ENCODE data around the gene INTS3.

The INTS3 gene

GRCh38 chr1:153780551-153780950 lies 52.7 kb downstream of the INTS3 start:
- no peak for TF ChIP-seq CTCF (IDR thresholded peaks at IDR 0.05; ENCODE audit: low read depth, low read length)
- no peak overlapping the region for H3K4me3 ChIP-seq (ENCODE audit: low read depth, low read length)

- peak overlapping the region; percentile 73 for H3K4me3 ChIP-seq (ENCODE audit: low read depth, low read length)
Observed at GRCh38 chr1:153782648-153783047, 54.8 kb downstream of the INTS3 start.

- peak overlapping the region; percentile 73 for H3K4me3 ChIP-seq (ENCODE audit: low read depth, low read length)
Observed at GRCh38 chr1:153783233-153784190, 55.7 kb downstream of the INTS3 start.

GRCh38 chr1:153786038-153786790 lies 58.4 kb downstream of the INTS3 start:
- TF ChIP-seq CTCF (IDR thresholded peaks at IDR 0.05; ENCODE audit: low read depth, low read length), result no peak

More at GRCh38 chr1:153783233-153784190, 55.7 kb downstream of the INTS3 start:
- no peak for TF ChIP-seq CTCF (IDR thresholded peaks at IDR 0.05; ENCODE audit: low read depth, low read length)

GRCh38 chr1:153789478-153790034 lies 61.7 kb downstream of the INTS3 start:
- peak overlapping the region; percentile 53 for H3K4me3 ChIP-seq (ENCODE audit: low read depth, low read length)
- no peak for TF ChIP-seq CTCF (IDR thresholded peaks at IDR 0.05; ENCODE audit: low read depth, low read length)

More at GRCh38 chr1:153786038-153786790, 58.4 kb downstream of the INTS3 start:
- no peak overlapping the region for H3K4me3 ChIP-seq (ENCODE audit: low read depth, low read length)

GRCh38 chr1:153790313-153790965 lies 62.6 kb downstream of the INTS3 start:
- TF ChIP-seq CTCF (IDR thresholded peaks at IDR 0.05; ENCODE audit: low read depth, low read length), result no peak
- H3K4me3 ChIP-seq (ENCODE audit: low read depth, low read length), result peak overlapping the region; percentile 53

GRCh38 chr1:153790966-153791647 lies 63.3 kb downstream of the INTS3 start:
- TF ChIP-seq CTCF (IDR thresholded peaks at IDR 0.05; ENCODE audit: low read depth, low read length), result no peak
- peak overlapping the region; percentile 53 for H3K4me3 ChIP-seq (ENCODE audit: low read depth, low read length)
